HepG2 (cell line): ENCODE data around the gene HAS3. TPM values are rescaled to one million over a fixed set of nuclear protein-coding genes. Genes with fewer than 3 reads are reported as not detected.

Experiments
- ARHGAP35 ChIP-seq: sonication (generic); formaldehyde crosslinking; IDR thresholded peaks from 2 replicates; pipeline ENCODE4 v1.9.0; 2022; ENCODE audit warnings: mild to moderate bottlenecking, inconsistent platforms, moderate library complexity, missing genetic modification reagents, borderline replicate concordance
- ATF7-NPFF ChIP-seq: sonication (generic); formaldehyde crosslinking; IDR thresholded peaks from 2 replicates; pipeline ENCODE4 v1.8.1; 2023; ENCODE audit warnings: mild to moderate bottlenecking, low read depth, missing genetic modification reagents, moderate library complexity
- CCAR2 ChIP-seq: fragments of 200-400 bp; formaldehyde crosslinking; optimal IDR thresholded peaks from 2 replicates; pipeline ENCODE3; 2018; ENCODE audit warnings: low read depth, mild to moderate bottlenecking, low read length, moderate library complexity
- EHMT2 ChIP-seq: fragments of 200-600 bp; sonication (generic); IDR thresholded peaks from 2 replicates; pipeline ENCODE4 v1.7.0; 2017; ENCODE audit warnings: antibody characterized with exemption, low read depth, low read length, borderline replicate concordance
- HMG20B ChIP-seq: conservative IDR thresholded peaks from 2 replicates; pipeline ENCODE4 v1.6.1; 2016; ENCODE audit warnings: missing genetic modification reagents, missing compliant biosample characterization
- SAFB2 ChIP-seq: sonication (generic); formaldehyde crosslinking; IDR thresholded peaks from 2 replicates; pipeline ENCODE4 v1.5.1; 2020; ENCODE audit warnings: missing genetic modification reagents, low read depth, mild to moderate bottlenecking, borderline replicate concordance
- SCMH1 ChIP-seq: sonication (generic); formaldehyde crosslinking; IDR thresholded peaks from 2 replicates; pipeline ENCODE4 v1.9.0; 2021; ENCODE audit warnings: missing genetic modification reagents, mild to moderate bottlenecking, borderline replicate concordance
- SNAI1 ChIP-seq: sonication (generic); formaldehyde crosslinking; IDR thresholded peaks from 2 replicates; pipeline ENCODE4 v1.5.0; 2020; ENCODE audit warnings: mild to moderate bottlenecking, missing genetic modification reagents, borderline replicate concordance
- SP140L ChIP-seq: sonication (generic); formaldehyde crosslinking; IDR thresholded peaks from 2 replicates; pipeline ENCODE4 v1.4.0; 2020; ENCODE audit warnings: missing genetic modification reagents, borderline replicate concordance
- SP4 ChIP-seq: sonication (generic); formaldehyde crosslinking; IDR thresholded peaks from 2 replicates; pipeline ENCODE4 v1.8.1; 2023; ENCODE audit warnings: mild to moderate bottlenecking, missing genetic modification reagents
- ZBTB7B ChIP-seq: sonication (generic); formaldehyde crosslinking; IDR thresholded peaks from 2 replicates; pipeline ENCODE4 v1.4.0; 2020; ENCODE audit warnings: missing genetic modification reagents
- ZC3H4 ChIP-seq: sonication (generic); formaldehyde crosslinking; IDR thresholded peaks from 2 replicates; pipeline ENCODE4 v1.4.0; 2020; ENCODE audit warnings: missing genetic modification reagents, borderline replicate concordance
- ZFP1 ChIP-seq: IDR thresholded peaks from 2 replicates; pipeline ENCODE4 v1.6.1; 2016
- ZFX ChIP-seq: sonication (generic); formaldehyde crosslinking; IDR thresholded peaks from 2 replicates; pipeline ENCODE4 v1.4.0; 2020; ENCODE audit warnings: mild to moderate bottlenecking, low read depth, missing genetic modification reagents, moderate library complexity
- ZNF530 ChIP-seq: sonication (generic); formaldehyde crosslinking; IDR thresholded peaks from 2 replicates; pipeline ENCODE4 v1.5.0; 2020; ENCODE audit warnings: low read depth, mild to moderate bottlenecking, missing genetic modification reagents
- ZNF720 ChIP-seq: sonication (generic); formaldehyde crosslinking; IDR thresholded peaks from 2 replicates; pipeline ENCODE4 v1.4.0; 2020; ENCODE audit warnings: missing genetic modification reagents
- polyA plus RNA-seq, 8 experiments: library from polyadenylated mRNA; depleted of rRNA in 3 of 8; stranded (reverse) in 7 of 8; unstranded in 1 of 8; fragments of >200 nt; fragmentation: Illumina TruSeq in 4 of 8; extraction: Trizol in 4 of 8; gene quantifications; 2 replicates each; pipeline versions ENCODE4 v1.2.1 to v1.2.3, GENCODE V29; 2011 to 2016; ENCODE audit warnings: low read depth in 4 of 8, missing spikeins in 1 of 8, mixed read lengths in 1 of 8; ENCODE audit not compliant: insufficient read depth in 1 of 8
- total RNA-seq, 5 experiments: library from RNA; depleted of rRNA; stranded (reverse); fragments of >200 nt; fragmentation: Illumina TruSeq; extraction: Trizol; gene quantifications; 2 replicates each; pipeline ENCODE4 v1.2.3, GENCODE V29; 2016; ENCODE audit warnings: low read depth in 1 of 5
- TF ChIP-seq, protein P1 (sequence below): sonication (generic); formaldehyde crosslinking; IDR thresholded peaks from 2 replicates; pipeline ENCODE4 v1.4.0; 2020; ENCODE audit warnings: mild to moderate bottlenecking, missing genetic modification reagents
- TF ChIP-seq, protein P2 (sequence below): sonication (generic); formaldehyde crosslinking; IDR thresholded peaks from 2 replicates; pipeline ENCODE4 v1.9.0; 2022; ENCODE audit warnings: low read depth, missing genetic modification reagents
- TF ChIP-seq, protein P3 (sequence below): IDR thresholded peaks from 2 replicates; pipeline ENCODE4 v1.6.1; 2016; ENCODE audit warnings: mild to moderate bottlenecking

The HAS3 gene
- total and polyA plus RNA-seq, 2 of the 13 experiments (the other 11 are each of a cell fraction or from before 2014, with no cell fraction given): 0.04 to 0.30 TPM

DNA sequence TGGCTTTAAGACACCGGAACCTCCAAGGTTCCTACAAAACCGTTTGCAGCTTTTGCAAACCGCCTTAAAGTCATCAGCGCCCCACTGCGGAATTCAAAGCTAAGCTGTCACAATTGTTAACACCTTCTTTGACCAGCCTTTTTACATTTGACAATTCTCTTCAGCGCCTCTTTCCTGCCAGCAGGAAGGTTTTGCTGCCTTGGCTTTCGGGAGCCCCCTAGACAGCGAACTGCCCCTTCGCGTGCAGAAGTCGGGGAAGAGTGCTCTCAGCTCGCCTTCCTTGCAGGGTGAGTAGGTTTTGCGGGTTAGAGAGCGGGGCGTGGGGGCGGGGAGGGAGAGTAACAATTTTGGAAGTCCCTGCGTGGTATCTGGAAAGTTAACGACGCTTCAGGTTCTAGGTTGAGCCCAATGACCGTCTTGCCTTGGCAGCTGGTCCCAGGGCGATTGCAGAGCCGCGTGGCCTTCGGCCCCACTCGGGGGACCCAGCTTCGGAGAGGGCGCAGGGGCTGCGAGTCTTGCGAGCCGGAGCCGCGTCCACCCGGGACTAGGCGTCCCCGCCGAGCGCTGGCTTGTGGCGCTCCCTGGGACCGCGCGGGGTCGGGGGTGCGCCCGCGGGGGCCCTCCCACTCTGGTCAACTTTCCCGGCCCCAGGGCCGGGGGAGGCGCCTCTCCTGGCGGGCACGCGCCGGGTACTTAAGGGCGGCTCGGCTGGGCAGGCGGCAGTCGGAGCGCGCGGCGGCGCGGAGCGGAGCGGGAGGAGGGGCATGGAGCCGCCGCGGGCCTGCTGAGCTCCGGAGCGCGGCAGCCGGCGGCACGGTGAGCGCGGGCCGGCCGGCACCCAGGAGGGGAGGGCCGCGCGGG is at the start of gene HAS3 (continued):
- TF ChIP-seq SAFB2 (no peak), SP140L (CRISPR knock-in tag) (no peak), ZNF720 (no peak), CCAR2 (no peak), SNAI1 (CRISPR knock-in tag) (no peak), ZBTB7B (CRISPR knock-in tag) (0 out of 2 replicates have a peak, but pooled peaks have one; percentile 49), ZFX (0 out of 2 replicates have a peak, but pooled peaks have one; percentile 21), HMG20B (no peak), ZFP1 (CRISPR knock-in tag) (no peak), EHMT2 (no peak), ZNF530 (CRISPR knock-in tag) (no peak), ZC3H4 (no peak), SCMH1 (CRISPR knock-in tag) (no peak), SP4 (CRISPR knock-in tag) (0 out of 2 replicates have a peak, but pooled peaks have one; percentile 34), ATF7-NPFF (CRISPR knock-in tag) (no peak; the same call in 1 of the 2 replicates), ARHGAP35 (peak; percentile 46; the same call in 1 of the 2 replicates)
- TF ChIP-seq, protein P1, sequence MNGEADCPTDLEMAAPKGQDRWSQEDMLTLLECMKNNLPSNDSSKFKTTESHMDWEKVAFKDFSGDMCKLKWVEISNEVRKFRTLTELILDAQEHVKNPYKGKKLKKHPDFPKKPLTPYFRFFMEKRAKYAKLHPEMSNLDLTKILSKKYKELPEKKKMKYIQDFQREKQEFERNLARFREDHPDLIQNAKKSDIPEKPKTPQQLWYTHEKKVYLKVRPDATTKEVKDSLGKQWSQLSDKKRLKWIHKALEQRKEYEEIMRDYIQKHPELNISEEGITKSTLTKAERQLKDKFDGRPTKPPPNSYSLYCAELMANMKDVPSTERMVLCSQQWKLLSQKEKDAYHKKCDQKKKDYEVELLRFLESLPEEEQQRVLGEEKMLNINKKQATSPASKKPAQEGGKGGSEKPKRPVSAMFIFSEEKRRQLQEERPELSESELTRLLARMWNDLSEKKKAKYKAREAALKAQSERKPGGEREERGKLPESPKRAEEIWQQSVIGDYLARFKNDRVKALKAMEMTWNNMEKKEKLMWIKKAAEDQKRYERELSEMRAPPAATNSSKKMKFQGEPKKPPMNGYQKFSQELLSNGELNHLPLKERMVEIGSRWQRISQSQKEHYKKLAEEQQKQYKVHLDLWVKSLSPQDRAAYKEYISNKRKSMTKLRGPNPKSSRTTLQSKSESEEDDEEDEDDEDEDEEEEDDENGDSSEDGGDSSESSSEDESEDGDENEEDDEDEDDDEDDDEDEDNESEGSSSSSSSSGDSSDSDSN: peak; percentile 73; the same call in 1 of the 2 replicates
- TF ChIP-seq, protein P2, sequence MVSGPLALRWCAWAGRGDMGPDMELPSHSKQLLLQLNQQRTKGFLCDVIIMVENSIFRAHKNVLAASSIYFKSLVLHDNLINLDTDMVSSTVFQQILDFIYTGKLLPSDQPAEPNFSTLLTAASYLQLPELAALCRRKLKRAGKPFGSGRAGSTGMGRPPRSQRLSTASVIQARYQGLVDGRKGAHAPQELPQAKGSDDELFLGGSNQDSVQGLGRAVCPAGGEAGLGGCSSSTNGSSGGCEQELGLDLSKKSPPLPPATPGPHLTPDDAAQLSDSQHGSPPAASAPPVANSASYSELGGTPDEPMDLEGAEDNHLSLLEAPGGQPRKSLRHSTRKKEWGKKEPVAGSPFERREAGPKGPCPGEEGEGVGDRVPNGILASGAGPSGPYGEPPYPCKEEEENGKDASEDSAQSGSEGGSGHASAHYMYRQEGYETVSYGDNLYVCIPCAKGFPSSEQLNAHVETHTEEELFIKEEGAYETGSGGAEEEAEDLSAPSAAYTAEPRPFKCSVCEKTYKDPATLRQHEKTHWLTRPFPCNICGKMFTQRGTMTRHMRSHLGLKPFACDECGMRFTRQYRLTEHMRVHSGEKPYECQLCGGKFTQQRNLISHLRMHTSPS (CRISPR knock-in tag): no peak
- TF ChIP-seq, protein P3, sequence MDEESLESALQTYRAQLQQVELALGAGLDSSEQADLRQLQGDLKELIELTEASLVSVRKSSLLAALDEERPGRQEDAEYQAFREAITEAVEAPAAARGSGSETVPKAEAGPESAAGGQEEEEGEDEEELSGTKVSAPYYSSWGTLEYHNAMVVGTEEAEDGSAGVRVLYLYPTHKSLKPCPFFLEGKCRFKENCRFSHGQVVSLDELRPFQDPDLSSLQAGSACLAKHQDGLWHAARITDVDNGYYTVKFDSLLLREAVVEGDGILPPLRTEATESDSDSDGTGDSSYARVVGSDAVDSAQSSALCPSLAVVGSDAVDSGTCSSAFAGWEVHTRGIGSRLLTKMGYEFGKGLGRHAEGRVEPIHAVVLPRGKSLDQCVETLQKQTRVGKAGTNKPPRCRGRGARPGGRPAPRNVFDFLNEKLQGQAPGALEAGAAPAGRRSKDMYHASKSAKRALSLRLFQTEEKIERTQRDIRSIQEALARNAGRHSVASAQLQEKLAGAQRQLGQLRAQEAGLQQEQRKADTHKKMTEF (CRISPR knock-in tag): no peak
